MCF 10A (cell line): ENCODE results near the gene KCNV2. TPM values are rescaled to one million over a fixed set of nuclear protein-coding genes. Genes with fewer than 3 reads are reported as not detected.

Experiments used
- BruUV-seq: library from RNA; stranded (reverse); fragments of 400-500 nt; replicated peaks from 2 replicates; lab custom pipeline; 2021; lab: Mats Ljungman, UMichigan
- CTCF ChIA-PET: fragments of 300-600 bp; sonication (Branson Sonifier 250); formaldehyde crosslinking; extraction: SDS; loops from one replicate; lab custom pipeline; 2021; ENCODE audit warnings: antibody characterized with exemption, inconsistent platforms; lab: Yijun Ruan, JAX
- POLR2A ChIA-PET: fragments of 300-600, 350-650 bp; sonication (Branson Sonifier 250); formaldehyde crosslinking; extraction: SDS; loops from one replicate; lab custom pipeline; 2020; ENCODE audit warnings: antibody characterized with exemption, inconsistent platforms; lab: Yijun Ruan, JAX
- DNase-seq: peaks from one replicate; pipeline ENCODE4 v3.0.0-alpha.2; 2018; ENCODE audit not compliant: unreplicated experiment
- H3K27ac Mint-ChIP-seq: one replicate; pipeline ENCODE4 v1.8.0; 2022; ENCODE audit warnings: mild to moderate bottlenecking, low read depth, mixed read lengths; ENCODE audit not compliant: unreplicated experiment
- H3K27me3 Mint-ChIP-seq: one replicate; pipeline ENCODE4 v1.8.0; 2022; ENCODE audit warnings: mixed read lengths; ENCODE audit not compliant: insufficient read depth, unreplicated experiment
- H3K36me3 Mint-ChIP-seq: one replicate; pipeline ENCODE4 v1.8.0; 2022; ENCODE audit warnings: mild to moderate bottlenecking, moderate library complexity, mixed read lengths; ENCODE audit not compliant: insufficient read depth, unreplicated experiment
- H3K4me1 Mint-ChIP-seq: one replicate; pipeline ENCODE4 v1.8.0; 2022; ENCODE audit warnings: mixed read lengths; ENCODE audit not compliant: insufficient read depth, unreplicated experiment
- H3K4me3 Mint-ChIP-seq: one replicate; pipeline ENCODE4 v1.8.0; 2022; ENCODE audit warnings: mild to moderate bottlenecking, moderate library complexity, mixed read lengths; ENCODE audit not compliant: unreplicated experiment
- H3K9me3 Mint-ChIP-seq: one replicate; pipeline ENCODE4 v1.8.0; 2022; ENCODE audit warnings: mixed read lengths; ENCODE audit not compliant: unreplicated experiment
- intact Hi-C: fragments of 100-400 bp; cut with micrococcal nuclease; formaldehyde crosslinking; loops from 2 replicates; pipeline ENCODE4 v1.14.1; 2022
- total RNA-seq: library from RNA; stranded (reverse); gene quantifications from 2 replicates; pipeline ENCODE4 v1.2.3, GENCODE V29; 2022
- TF ChIP-seq, protein P1 (sequence below): fragments of 200-600 bp; IDR thresholded peaks from one replicate; pipeline ENCODE4 v1.8.0; 2022; ENCODE audit warnings: antibody characterized with exemption, mild to moderate bottlenecking; ENCODE audit not compliant: unreplicated experiment

Gene KCNV2
- total RNA-seq, 1 experiment from 2014 or later, result not detected

DNA sequence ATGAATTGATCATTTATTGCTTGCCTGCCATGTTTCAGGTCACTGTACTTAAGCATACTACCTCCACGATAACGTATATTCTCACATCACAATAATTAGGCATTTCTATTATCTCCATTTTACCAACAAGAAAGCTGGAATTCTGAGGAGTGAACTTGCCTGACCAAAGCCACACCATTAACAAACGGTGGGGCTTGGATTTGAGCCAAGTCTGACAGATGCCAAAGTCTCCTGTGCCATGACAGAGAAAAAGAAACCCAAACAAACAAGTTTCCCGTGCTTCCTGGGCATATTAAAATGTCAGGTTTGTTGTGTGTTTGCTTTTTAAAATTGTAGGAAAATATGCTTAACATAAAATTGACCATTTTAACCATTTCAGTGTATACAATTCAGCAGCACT is 40.8 kb upstream of the KCNV2 start:
- H3K4me3 Mint-ChIP-seq, result no peak overlapping the region
- DNase-seq, result peak; percentile 10
- ChIA-PET POLR2A (no interaction called here), CTCF (no interaction called here)
- H3K36me3 Mint-ChIP-seq, result no peaks in the 10 kb centered on the region
- no TSS peak for BruUV-seq
- TF ChIP-seq, protein P1, sequence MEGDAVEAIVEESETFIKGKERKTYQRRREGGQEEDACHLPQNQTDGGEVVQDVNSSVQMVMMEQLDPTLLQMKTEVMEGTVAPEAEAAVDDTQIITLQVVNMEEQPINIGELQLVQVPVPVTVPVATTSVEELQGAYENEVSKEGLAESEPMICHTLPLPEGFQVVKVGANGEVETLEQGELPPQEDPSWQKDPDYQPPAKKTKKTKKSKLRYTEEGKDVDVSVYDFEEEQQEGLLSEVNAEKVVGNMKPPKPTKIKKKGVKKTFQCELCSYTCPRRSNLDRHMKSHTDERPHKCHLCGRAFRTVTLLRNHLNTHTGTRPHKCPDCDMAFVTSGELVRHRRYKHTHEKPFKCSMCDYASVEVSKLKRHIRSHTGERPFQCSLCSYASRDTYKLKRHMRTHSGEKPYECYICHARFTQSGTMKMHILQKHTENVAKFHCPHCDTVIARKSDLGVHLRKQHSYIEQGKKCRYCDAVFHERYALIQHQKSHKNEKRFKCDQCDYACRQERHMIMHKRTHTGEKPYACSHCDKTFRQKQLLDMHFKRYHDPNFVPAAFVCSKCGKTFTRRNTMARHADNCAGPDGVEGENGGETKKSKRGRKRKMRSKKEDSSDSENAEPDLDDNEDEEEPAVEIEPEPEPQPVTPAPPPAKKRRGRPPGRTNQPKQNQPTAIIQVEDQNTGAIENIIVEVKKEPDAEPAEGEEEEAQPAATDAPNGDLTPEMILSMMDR, result no peak
- intact Hi-C loops, result no loop called here
- H3K27me3 Mint-ChIP-seq, result no peaks in the 10 kb centered on the region
- H3K4me1 Mint-ChIP-seq, result peaks cover 7% of the 10 kb centered on the region
- H3K27ac Mint-ChIP-seq, result no peak overlapping the region
- H3K9me3 Mint-ChIP-seq, result no peaks in the 10 kb centered on the region

DNA sequence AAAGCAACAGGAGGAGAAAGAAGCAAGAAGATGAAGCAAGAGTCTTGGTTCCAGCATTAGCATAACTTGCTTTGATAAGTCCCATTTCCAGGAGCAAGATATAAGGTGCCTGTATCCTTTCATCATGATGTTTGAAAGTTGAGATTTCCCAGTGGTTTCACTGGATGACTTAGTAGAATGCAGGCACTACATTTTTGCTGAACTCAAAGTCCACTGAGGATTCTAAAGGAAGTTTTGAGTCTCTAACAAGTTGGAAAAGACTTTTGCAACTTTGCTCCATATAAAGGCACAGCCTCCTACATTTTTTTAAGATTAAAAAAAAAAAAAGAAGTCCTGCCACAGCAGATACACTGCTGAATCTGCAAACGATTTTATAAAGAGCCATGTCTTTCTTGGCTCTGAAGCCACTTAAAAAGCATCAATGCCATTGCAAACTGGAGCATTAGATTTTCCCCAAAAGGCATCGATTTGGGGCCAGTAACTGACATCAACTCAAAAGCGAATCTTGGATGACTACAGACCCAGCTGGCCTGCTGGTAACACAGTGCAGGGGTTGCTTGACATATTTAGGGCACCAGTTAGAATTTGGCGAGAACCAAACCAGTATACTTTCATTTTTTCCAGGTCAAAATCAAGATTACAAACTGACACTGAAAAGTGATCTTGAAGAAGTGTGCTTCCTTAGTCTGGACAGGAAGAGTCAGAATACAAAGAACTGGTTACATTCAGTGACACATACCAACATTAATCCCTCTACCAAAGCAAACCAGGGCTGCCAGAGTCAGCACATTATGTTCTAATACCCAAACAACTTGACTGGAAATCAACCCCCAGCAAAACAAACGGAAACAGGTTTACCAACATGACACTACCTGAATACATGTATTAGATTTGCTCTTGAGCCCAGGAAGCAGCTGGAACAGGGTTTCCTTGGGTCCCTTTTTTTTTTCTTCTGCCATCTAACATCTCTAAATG is 39.1 kb upstream of the KCNV2 start:
- no peak overlapping the region for H3K4me3 Mint-ChIP-seq
- CTCF ChIA-PET, result no interaction called here
- intact Hi-C loops, result no loop called here
- POLR2A ChIA-PET, result no interaction called here
- H3K36me3 Mint-ChIP-seq, result no peaks in the 10 kb centered on the region
- BruUV-seq, result no TSS peak
- no peaks in the 10 kb centered on the region for H3K27me3 Mint-ChIP-seq
- TF ChIP-seq, protein P1, result no peak
- no peaks in the 10 kb centered on the region for H3K9me3 Mint-ChIP-seq
- no peak overlapping the region for H3K27ac Mint-ChIP-seq
- H3K4me1 Mint-ChIP-seq, result peaks cover 7% of the 10 kb centered on the region
- no peak for DNase-seq

DNA sequence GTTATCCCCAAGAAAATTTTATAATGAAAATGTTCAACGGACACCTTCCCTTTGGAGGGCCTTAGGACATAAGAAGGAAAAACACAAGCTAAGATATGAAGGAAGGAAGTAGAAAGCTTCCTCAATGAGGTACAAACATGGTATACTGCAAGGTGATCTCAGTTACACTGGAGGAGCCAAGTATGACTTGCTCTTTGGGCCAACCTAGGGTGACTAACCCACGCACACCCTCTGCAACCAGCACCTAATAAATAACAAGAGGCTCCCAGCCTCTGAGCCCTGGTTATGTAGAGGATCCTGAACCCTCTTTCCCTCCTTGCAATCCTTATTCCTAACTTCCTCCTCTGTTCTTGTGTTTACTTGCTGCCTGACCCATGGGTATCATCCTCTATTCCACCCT is 38.3 kb upstream of the KCNV2 start:
- ChIA-PET POLR2A (no interaction called here), CTCF (interaction anchor here (0.6 kb wide), 1 partner anchor 518 kb away, joined by 6 read pairs; no protein-coding TSS in a partner anchor)
- H3K36me3 Mint-ChIP-seq, result no peaks in the 10 kb centered on the region

DNA sequence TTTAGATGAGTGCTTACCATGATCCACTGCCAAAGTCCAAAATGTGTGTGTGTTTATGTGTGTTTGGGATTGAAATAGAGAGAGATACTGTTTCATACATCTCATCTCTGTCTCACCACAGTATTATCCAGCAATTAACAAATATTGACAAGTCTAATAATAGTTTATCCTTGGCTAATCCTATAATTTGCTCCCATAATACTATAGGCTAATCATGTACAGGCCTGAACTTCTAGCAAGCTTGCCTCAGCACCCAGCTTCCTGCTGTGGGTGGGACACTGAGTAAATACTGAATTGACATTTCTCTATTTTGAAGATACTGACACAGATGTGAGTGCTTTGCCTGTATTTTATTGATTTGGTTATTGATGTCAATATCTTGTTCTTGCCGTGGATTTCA is 35.3 kb upstream of the KCNV2 start:
- no TSS peak for BruUV-seq
- CTCF ChIA-PET, result no interaction called here

More for the DNA sequence above, 38.3 kb upstream of the KCNV2 start:
- intact Hi-C loops, result no loop called here
- TF ChIP-seq, protein P1, result no peak
- Mint-ChIP-seq H3K27me3 (no peaks in the 10 kb centered on the region), H3K4me1 (peaks cover 7% of the 10 kb centered on the region), H3K4me3 (no peak overlapping the region), H3K9me3 (no peaks in the 10 kb centered on the region), H3K27ac (no peak overlapping the region)
- no peak for DNase-seq
- BruUV-seq, result no TSS peak

More for the DNA sequence above, 35.3 kb upstream of the KCNV2 start:
- no peak overlapping the region for H3K4me3 Mint-ChIP-seq
- no peak overlapping the region for H3K27ac Mint-ChIP-seq
- H3K9me3 Mint-ChIP-seq, result no peaks in the 10 kb centered on the region
- no peaks in the 10 kb centered on the region for H3K27me3 Mint-ChIP-seq
- TF ChIP-seq, protein P1, result no peak
- DNase-seq, result no peak
- no peaks in the 10 kb centered on the region for H3K36me3 Mint-ChIP-seq
- intact Hi-C loops, result no loop called here
- no peaks in the 10 kb centered on the region for H3K4me1 Mint-ChIP-seq
- POLR2A ChIA-PET, result no interaction called here
